BLaER1 treated with 17β-estradiol and CSF1 and Interleukin-3, amounts not matched to agents 10 nM and 100 nM (cell line): ENCODE data around the gene BTNL9.

Source experiments
- H3K27ac ChIP-seq, 11 experiments: shearing (Covaris generic); formaldehyde crosslinking; 2 replicates each; pipeline ENCODE4 v1.8.1; 2022
- H3K27me3 ChIP-seq, 11 experiments: shearing (Covaris generic); formaldehyde crosslinking; 2 replicates each; pipeline ENCODE4 v1.8.1; 2022
- H3K36me3 ChIP-seq, 11 experiments: shearing (Covaris generic); formaldehyde crosslinking; 2 replicates each; pipeline ENCODE4 v1.8.1; 2022
- H3K4me1 ChIP-seq, 10 experiments: shearing (Covaris generic); formaldehyde crosslinking; 2 replicates each; pipeline ENCODE4 v1.8.1; 2022
- H3K4me2 ChIP-seq, 11 experiments: shearing (Covaris generic); formaldehyde crosslinking; 2 replicates each; pipeline ENCODE4 v1.8.1; 2022
- H3K4me3 ChIP-seq, 10 experiments: shearing (Covaris generic); formaldehyde crosslinking; 2 replicates each; pipeline ENCODE4 v1.8.1; 2022
- H3K9ac ChIP-seq, 11 experiments: shearing (Covaris generic); formaldehyde crosslinking; 2 replicates each; pipeline ENCODE4 v1.8.1; 2022
- H3K9me3 ChIP-seq, 11 experiments: shearing (Covaris generic); formaldehyde crosslinking; replicated peaks in 1 of 11; 2 replicates each; pipeline ENCODE4 v1.8.1; 2022
- H4K20me1 ChIP-seq, 11 experiments: shearing (Covaris generic); formaldehyde crosslinking; 2 replicates each; pipeline ENCODE4 v1.8.1; 2022
- Cebpa-rat ChIP-seq, 11 experiments: shearing (Covaris generic); IDR thresholded peaks; 2 replicates each; pipeline ENCODE4 v1.8.1; 2022

The BTNL9 gene

GRCh38 chr5:181062631-181063030 is 22.6 kb downstream of the BTNL9 start:
- no peaks in the 10 kb centered on the region for H3K27me3 ChIP-seq

DNA sequence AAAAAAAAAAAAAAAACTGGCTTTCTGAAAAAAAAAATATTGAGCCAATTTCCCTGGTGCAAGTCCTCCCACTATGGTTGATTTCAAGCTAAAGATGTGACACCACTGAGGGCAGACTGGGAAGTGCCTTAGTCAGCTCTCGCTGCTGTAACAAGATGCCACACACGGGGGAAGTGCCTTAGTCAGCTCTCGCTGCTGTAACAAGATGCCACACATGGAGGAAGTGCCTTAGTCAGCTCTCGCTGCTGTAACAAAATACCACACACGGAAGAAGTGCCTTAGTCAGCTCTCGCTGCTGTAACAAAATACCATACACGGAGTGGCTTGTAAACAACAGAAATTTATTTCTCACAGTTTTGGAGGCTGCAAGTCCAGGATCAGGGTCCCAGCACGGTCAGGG is 23.4 kb downstream of the BTNL9 start:
- Histone ChIP-seq H4K20me1 (no peaks in the 10 kb centered on the region), H3K27ac (no peak overlapping the region), H3K36me3 (peaks cover 0 to 27% (median 13%) of the 10 kb centered on the region in 11 experiments; a peak in 17 of 22 replicates), H3K9me3 (peaks cover 17 to 42% (median 26%) of the 10 kb centered on the region in 11 experiments; a peak in 20 of 22 replicates), H3K4me1 (peaks cover 8 to 20% (median 15%) of the 10 kb centered on the region in 10 experiments; a peak in 19 of 20 replicates), H3K27me3 (no peaks in the 10 kb centered on the region), H3K4me2 (no peak overlapping the region), H3K9ac (no peak overlapping the region), H3K4me3 (no peak overlapping the region)
- TF ChIP-seq Cebpa-rat (IDR thresholded peaks at IDR 0.05), result no peak

More at GRCh38 chr5:181062631-181063030, 22.6 kb downstream of the BTNL9 start:
- Histone ChIP-seq H4K20me1 (no peaks in the 10 kb centered on the region), H3K27ac (no peak overlapping the region), H3K9me3 (peaks cover 17 to 42% (median 26%) of the 10 kb centered on the region in 11 experiments; a peak in 20 of 22 replicates), H3K4me3 (no peak overlapping the region), H3K36me3 (peaks cover 0 to 36% (median 18%) of the 10 kb centered on the region in 11 experiments; a peak in 18 of 22 replicates), H3K9ac (no peak overlapping the region), H3K4me1 (peaks cover 6 to 20% (median 14%) of the 10 kb centered on the region in 10 experiments), H3K4me2 (no peak overlapping the region)
- TF ChIP-seq Cebpa-rat (IDR thresholded peaks at IDR 0.05), result no peak

- peak overlapping the region in 2 of 11 experiments; percentile 4 to 19; a peak in 2 of 22 replicates for H3K27ac ChIP-seq
- H3K4me3 ChIP-seq, result no peak overlapping the region
- no peak overlapping the region for H3K9ac ChIP-seq
- no peaks in the 10 kb centered on the region; a peak in 1 of 22 replicates for H3K27me3 ChIP-seq
- H3K4me2 ChIP-seq, result peak overlapping the region in 9 of 11 experiments; percentile 28 to 68 (median 53); a peak in 18 of 22 replicates
- H4K20me1 ChIP-seq, result no peaks in the 10 kb centered on the region
- peaks cover 0 to 12% (median 4%) of the 10 kb centered on the region in 11 experiments; a peak in 10 of 22 replicates for H3K36me3 ChIP-seq
- H3K4me1 ChIP-seq, result peaks cover 8 to 20% (median 15%) of the 10 kb centered on the region in 10 experiments; a peak in 19 of 20 replicates
- no peak for TF ChIP-seq Cebpa-rat (IDR thresholded peaks at IDR 0.05)
- peaks cover 17 to 42% (median 24%) of the 10 kb centered on the region in 11 experiments; a peak in 20 of 22 replicates for H3K9me3 ChIP-seq
Measured at GRCh38 chr5:181064987-181065386, 24.9 kb downstream of the BTNL9 start.

- no peaks in the 10 kb centered on the region for H3K36me3 ChIP-seq
- no peaks in the 10 kb centered on the region for H4K20me1 ChIP-seq
- peaks cover 12 to 18% (median 15%) of the 10 kb centered on the region in 11 experiments; a peak in 19 of 22 replicates for H3K9me3 ChIP-seq
- H3K27me3 ChIP-seq, result no peaks in the 10 kb centered on the region; a peak in 1 of 22 replicates
- no peak overlapping the region for H3K9ac ChIP-seq
- H3K4me1 ChIP-seq, result peaks cover 8 to 15% (median 13%) of the 10 kb centered on the region in 10 experiments; a peak in 19 of 20 replicates
- no peak overlapping the region for H3K4me2 ChIP-seq
- H3K27ac ChIP-seq, result no peak overlapping the region
- no peak overlapping the region for H3K4me3 ChIP-seq
- TF ChIP-seq Cebpa-rat (IDR thresholded peaks at IDR 0.05), result no peak
Measured at GRCh38 chr5:181069767-181070491, 29.9 kb downstream of the BTNL9 start.

- H3K4me1 ChIP-seq, result peaks cover 4 to 9% (median 8%) of the 10 kb centered on the region in 10 experiments; a peak in 18 of 20 replicates
- no peak overlapping the region for H3K27ac ChIP-seq
- no peak for TF ChIP-seq Cebpa-rat (IDR thresholded peaks at IDR 0.05)
- no peaks in the 10 kb centered on the region for H4K20me1 ChIP-seq
- peaks cover 10 to 14% (median 12%) of the 10 kb centered on the region in 11 experiments; a peak in 19 of 22 replicates for H3K9me3 ChIP-seq
- no peaks in the 10 kb centered on the region for H3K36me3 ChIP-seq
- no peak overlapping the region for H3K4me3 ChIP-seq
- no peak overlapping the region for H3K9ac ChIP-seq
- no peak overlapping the region for H3K4me2 ChIP-seq
- no peaks in the 10 kb centered on the region; a peak in 1 of 22 replicates for H3K27me3 ChIP-seq
Measured at GRCh38 chr5:181070523-181070922, 30.5 kb downstream of the BTNL9 start.

- H3K27ac ChIP-seq, result no peak overlapping the region
- H4K20me1 ChIP-seq, result no peaks in the 10 kb centered on the region
- H3K9ac ChIP-seq, result no peak overlapping the region
- H3K4me3 ChIP-seq, result no peak overlapping the region
- peaks cover 4 to 10% (median 5%) of the 10 kb centered on the region in 11 experiments; a peak in 18 of 22 replicates for H3K9me3 ChIP-seq
- H3K36me3 ChIP-seq, result no peaks in the 10 kb centered on the region
- no peaks in the 10 kb centered on the region; a peak in 1 of 22 replicates for H3K27me3 ChIP-seq
- no peak overlapping the region for H3K4me2 ChIP-seq
- no peak for TF ChIP-seq Cebpa-rat (IDR thresholded peaks at IDR 0.05)
- H3K4me1 ChIP-seq, result peaks cover 0 to 9% (median under 1%) of the 10 kb centered on the region in 10 experiments; a peak in 11 of 20 replicates
Measured at GRCh38 chr5:181071257-181071656, 31.2 kb downstream of the BTNL9 start.

- H3K4me3 ChIP-seq, result no peak overlapping the region
- no peaks in the 10 kb centered on the region for H3K4me1 ChIP-seq
- TF ChIP-seq Cebpa-rat (IDR thresholded peaks at IDR 0.05), result no peak
- H3K9ac ChIP-seq, result no peak overlapping the region
- H4K20me1 ChIP-seq, result no peaks in the 10 kb centered on the region
- no peaks in the 10 kb centered on the region for H3K27me3 ChIP-seq
- H3K27ac ChIP-seq, result no peak overlapping the region
- no peak overlapping the region for H3K4me2 ChIP-seq
- H3K9me3 ChIP-seq, result peaks cover 4 to 15% (median 10%) of the 10 kb centered on the region in 11 experiments; a peak in 18 of 22 replicates
- H3K36me3 ChIP-seq, result no peaks in the 10 kb centered on the region
Measured at GRCh38 chr5:181076920-181077319, 36.9 kb downstream of the BTNL9 start.

GRCh38 chr5:181081989-181082388 is 41.9 kb downstream of the BTNL9 start:
- no peaks in the 10 kb centered on the region for H3K27me3 ChIP-seq
- no peaks in the 10 kb centered on the region for H4K20me1 ChIP-seq
- TF ChIP-seq Cebpa-rat (IDR thresholded peaks at IDR 0.05), result no peak
- H3K27ac ChIP-seq, result no peak overlapping the region
- H3K4me2 ChIP-seq, result no peak overlapping the region
- H3K36me3 ChIP-seq, result no peaks in the 10 kb centered on the region
- H3K4me1 ChIP-seq, result peaks cover 0 to 15% (median 1%) of the 10 kb centered on the region in 10 experiments; a peak in 10 of 20 replicates
- H3K9me3 ChIP-seq, result peaks cover under 1 to 5% (median 3%) of the 10 kb centered on the region in 11 experiments; a peak in 16 of 22 replicates
- no peak overlapping the region for H3K9ac ChIP-seq
- no peak overlapping the region for H3K4me3 ChIP-seq

GRCh38 chr5:181084621-181085195 is 44.6 kb downstream of the BTNL9 start:
- Histone ChIP-seq H3K27me3 (no peaks in the 10 kb centered on the region), H3K4me3 (no peak overlapping the region), H4K20me1 (no peaks in the 10 kb centered on the region), H3K9ac (no peak overlapping the region), H3K27ac (no peak overlapping the region), H3K4me2 (0 out of 22 replicates have a peak overlapping the region, but pooled peaks of 1 of the 11 experiments have one; percentile 15), H3K36me3 (no peaks in the 10 kb centered on the region), H3K4me1 (peaks cover 0 to 29% (median 7%) of the 10 kb centered on the region in 10 experiments; a peak in 10 of 20 replicates), H3K9me3 (no peaks in the 10 kb centered on the region)
- no peak for TF ChIP-seq Cebpa-rat (IDR thresholded peaks at IDR 0.05)
